GM13977 (cell line): ENCODE results near the gene MMP15.
"Not testable (repeated sequence)": the region's sequence is repeated elsewhere in the genome, so short reads cannot be mapped to it uniquely, and the experiment has no call there.

ENCODE experiments used
- DNase-seq: peaks from one replicate; pipeline ENCODE4 v3.0.0; 2012; ENCODE audit warnings: low spot score
- CTCF ChIP-seq: IDR thresholded peaks from 2 replicates; pipeline ENCODE4 v1.5.1; 2012; ENCODE audit warnings: mild to moderate bottlenecking, control low read depth; ENCODE audit not compliant: insufficient read depth; ENCODE audit errors: extremely low read depth, missing control alignments
- in situ Hi-C: fragments of 300-500 bp; cut with MboI; formaldehyde crosslinking; loops from one replicate; pipeline ENCODE4 v1.12.0; 2022; ENCODE audit warnings: low sequenced_read_pairs, low pct_unique_long_range_greater_than_20kb, mixed read lengths, inconsistent platforms; ENCODE audit not compliant: unreplicated experiment

The MMP15 gene

GRCh38 chr16:58076514-58076913, 51.0 kb downstream of the MMP15 start:
- DNase-seq: no peak
- in situ Hi-C loops: no loop called here
- TF ChIP-seq CTCF: no peak

- no peak for DNase-seq
Measured at GRCh38 chr16:58077796-58078195, 52.2 kb downstream of the MMP15 start.

GRCh38 chr16:58080657-58081056, 55.1 kb downstream of the MMP15 start:
- DNase-seq, in situ Hi-C loops: not testable (repeated sequence)

More at GRCh38 chr16:58077796-58078195, 52.2 kb downstream of the MMP15 start:
- in situ Hi-C loops: no loop called here
- TF ChIP-seq CTCF: no peak

- in situ Hi-C loops: no loop called here
- no peak for TF ChIP-seq CTCF
- DNase-seq: no peak
Measured at GRCh38 chr16:58082381-58082780, 56.8 kb downstream of the MMP15 start.

GRCh38 chr16:58084635-58085034, 59.1 kb downstream of the MMP15 start:
- in situ Hi-C loops: no loop called here
- no peak for DNase-seq
- TF ChIP-seq CTCF: no peak

GRCh38 chr16:58085171-58085570, 59.6 kb downstream of the MMP15 start:
- no peak for DNase-seq
- in situ Hi-C loops: no loop called here
- TF ChIP-seq CTCF: no peak

GRCh38 chr16:58085584-58086251, 60.2 kb downstream of the MMP15 start:
- no peak for DNase-seq
- no peak for TF ChIP-seq CTCF
- in situ Hi-C loops: no loop called here
